ENCODE data around the gene SLC27A5. TPM values are rescaled to one million over a fixed set of nuclear protein-coding genes. Genes with fewer than 3 reads are reported as not detected.

Gene SLC27A5
- total and polyA plus RNA-seq, 2 of the 13 experiments (the other 11 are each of a cell fraction or from before 2014, with no cell fraction given): 30.3 to 40.2 TPM

DNA sequence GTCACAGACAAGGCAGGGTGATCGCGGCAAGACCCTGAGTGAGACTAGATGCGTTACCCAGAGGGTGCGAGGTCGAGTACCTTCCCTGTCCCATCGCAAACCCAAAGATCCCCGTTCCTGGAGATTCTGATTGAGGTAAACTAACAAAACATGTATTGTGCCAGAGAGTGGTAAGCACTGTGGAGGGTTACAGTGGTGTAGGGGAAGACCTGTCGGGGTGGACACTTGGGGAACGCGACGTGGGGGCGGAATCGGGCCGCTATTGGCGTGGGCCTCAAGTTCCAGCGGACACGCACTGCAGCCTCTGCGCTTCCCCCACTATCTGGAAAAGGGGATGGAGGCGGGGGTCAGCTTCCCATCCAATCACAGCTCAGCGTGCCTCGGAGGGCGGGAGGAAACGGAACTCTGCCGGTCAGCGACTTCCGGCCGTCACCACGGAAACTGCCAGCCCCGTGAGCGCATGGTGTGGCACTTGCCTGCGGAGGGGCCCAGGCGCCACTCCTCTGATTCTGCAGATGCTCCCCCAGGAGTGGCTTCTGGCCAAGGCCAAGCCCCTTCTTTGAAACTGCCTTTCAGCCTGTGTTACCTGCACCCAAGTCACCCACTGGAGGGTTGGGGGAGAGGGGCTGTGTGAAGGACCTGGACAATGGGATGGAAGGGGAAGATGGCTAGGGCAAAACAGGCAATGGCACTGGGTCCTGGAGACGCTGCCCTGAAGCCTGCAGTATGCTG, 47.6 kb upstream of the SLC27A5 start (continued):
- TF ChIP-seq, protein P1, sequence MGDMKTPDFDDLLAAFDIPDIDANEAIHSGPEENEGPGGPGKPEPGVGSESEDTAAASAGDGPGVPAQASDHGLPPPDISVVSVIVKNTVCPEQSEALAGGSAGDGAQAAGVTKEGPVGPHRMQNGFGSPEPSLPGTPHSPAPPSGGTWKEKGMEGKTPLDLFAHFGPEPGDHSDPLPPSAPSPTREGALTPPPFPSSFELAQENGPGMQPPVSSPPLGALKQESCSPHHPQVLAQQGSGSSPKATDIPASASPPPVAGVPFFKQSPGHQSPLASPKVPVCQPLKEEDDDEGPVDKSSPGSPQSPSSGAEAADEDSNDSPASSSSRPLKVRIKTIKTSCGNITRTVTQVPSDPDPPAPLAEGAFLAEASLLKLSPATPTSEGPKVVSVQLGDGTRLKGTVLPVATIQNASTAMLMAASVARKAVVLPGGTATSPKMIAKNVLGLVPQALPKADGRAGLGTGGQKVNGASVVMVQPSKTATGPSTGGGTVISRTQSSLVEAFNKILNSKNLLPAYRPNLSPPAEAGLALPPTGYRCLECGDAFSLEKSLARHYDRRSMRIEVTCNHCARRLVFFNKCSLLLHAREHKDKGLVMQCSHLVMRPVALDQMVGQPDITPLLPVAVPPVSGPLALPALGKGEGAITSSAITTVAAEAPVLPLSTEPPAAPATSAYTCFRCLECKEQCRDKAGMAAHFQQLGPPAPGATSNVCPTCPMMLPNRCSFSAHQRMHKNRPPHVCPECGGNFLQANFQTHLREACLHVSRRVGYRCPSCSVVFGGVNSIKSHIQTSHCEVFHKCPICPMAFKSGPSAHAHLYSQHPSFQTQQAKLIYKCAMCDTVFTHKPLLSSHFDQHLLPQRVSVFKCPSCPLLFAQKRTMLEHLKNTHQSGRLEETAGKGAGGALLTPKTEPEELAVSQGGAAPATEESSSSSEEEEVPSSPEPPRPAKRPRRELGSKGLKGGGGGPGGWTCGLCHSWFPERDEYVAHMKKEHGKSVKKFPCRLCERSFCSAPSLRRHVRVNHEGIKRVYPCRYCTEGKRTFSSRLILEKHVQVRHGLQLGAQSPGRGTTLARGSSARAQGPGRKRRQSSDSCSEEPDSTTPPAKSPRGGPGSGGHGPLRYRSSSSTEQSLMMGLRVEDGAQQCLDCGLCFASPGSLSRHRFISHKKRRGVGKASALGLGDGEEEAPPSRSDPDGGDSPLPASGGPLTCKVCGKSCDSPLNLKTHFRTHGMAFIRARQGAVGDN (CRISPR knock-in tag; IDR thresholded peaks at IDR 0.05): peak; percentile 95
- TF ChIP-seq KAT7 (CRISPR knock-in tag; IDR thresholded peaks at IDR 0.05; ENCODE audit: borderline replicate concordance) (peak; percentile 53; the same call in 1 of the 2 replicates), KLF12 (CRISPR knock-in tag; IDR thresholded peaks at IDR 0.05; ENCODE audit: borderline replicate concordance) (no peak), ZFP62 (CRISPR knock-in tag; IDR thresholded peaks at IDR 0.05) (no peak), ZNF614 (CRISPR knock-in tag; IDR thresholded peaks at IDR 0.05; ENCODE audit: borderline replicate concordance) (peak; percentile 47; the same call in 1 of the 2 replicates), ZNF329 (CRISPR knock-in tag; IDR thresholded peaks at IDR 0.05; ENCODE audit: low read depth) (peak; percentile 88; the same call in 1 of the 2 replicates), ZNF780A (CRISPR knock-in tag; IDR thresholded peaks at IDR 0.05) (peak; percentile 12; the same call in 1 of the 2 replicates), TBP (CRISPR knock-in tag; IDR thresholded peaks at IDR 0.05) (no peak)
- TF ChIP-seq, protein P2, sequence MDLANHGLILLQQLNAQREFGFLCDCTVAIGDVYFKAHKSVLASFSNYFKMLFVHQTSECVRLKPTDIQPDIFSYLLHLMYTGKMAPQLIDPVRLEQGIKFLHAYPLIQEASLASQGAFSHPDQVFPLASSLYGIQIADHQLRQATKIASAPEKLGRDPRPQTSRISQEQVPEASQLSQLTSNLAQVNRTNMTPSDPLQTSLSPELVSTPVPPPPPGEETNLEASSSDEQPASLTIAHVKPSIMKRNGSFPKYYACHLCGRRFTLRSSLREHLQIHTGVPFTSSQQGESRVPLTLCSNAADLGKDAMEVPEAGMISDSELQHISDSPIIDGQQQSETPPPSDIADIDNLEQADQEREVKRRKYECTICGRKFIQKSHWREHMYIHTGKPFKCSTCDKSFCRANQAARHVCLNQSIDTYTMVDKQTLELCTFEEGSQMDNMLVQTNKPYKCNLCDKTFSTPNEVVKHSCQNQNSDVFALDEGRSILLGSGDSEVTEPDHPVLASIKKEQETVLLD (CRISPR knock-in tag; IDR thresholded peaks at IDR 0.05; ENCODE audit: low read depth): no peak
- TF ChIP-seq, protein P3, sequence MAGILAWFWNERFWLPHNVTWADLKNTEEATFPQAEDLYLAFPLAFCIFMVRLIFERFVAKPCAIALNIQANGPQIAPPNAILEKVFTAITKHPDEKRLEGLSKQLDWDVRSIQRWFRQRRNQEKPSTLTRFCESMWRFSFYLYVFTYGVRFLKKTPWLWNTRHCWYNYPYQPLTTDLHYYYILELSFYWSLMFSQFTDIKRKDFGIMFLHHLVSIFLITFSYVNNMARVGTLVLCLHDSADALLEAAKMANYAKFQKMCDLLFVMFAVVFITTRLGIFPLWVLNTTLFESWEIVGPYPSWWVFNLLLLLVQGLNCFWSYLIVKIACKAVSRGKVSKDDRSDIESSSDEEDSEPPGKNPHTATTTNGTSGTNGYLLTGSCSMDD (CRISPR knock-in tag; IDR thresholded peaks at IDR 0.05): no peak

All from HepG2 (cell line).